ENCODE results near the gene KIFBP.

GRCh38 chr10:69010151-69010640 is 21.6 kb downstream of the KIFBP start:
- TF ChIP-seq, protein P1, sequence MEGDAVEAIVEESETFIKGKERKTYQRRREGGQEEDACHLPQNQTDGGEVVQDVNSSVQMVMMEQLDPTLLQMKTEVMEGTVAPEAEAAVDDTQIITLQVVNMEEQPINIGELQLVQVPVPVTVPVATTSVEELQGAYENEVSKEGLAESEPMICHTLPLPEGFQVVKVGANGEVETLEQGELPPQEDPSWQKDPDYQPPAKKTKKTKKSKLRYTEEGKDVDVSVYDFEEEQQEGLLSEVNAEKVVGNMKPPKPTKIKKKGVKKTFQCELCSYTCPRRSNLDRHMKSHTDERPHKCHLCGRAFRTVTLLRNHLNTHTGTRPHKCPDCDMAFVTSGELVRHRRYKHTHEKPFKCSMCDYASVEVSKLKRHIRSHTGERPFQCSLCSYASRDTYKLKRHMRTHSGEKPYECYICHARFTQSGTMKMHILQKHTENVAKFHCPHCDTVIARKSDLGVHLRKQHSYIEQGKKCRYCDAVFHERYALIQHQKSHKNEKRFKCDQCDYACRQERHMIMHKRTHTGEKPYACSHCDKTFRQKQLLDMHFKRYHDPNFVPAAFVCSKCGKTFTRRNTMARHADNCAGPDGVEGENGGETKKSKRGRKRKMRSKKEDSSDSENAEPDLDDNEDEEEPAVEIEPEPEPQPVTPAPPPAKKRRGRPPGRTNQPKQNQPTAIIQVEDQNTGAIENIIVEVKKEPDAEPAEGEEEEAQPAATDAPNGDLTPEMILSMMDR (IDR thresholded peaks at IDR 0.05) = no peak
- TF ChIP-seq POLR2A (IDR thresholded peaks at IDR 0.05) = no peak
- no peak for TF ChIP-seq POLR2AphosphoS5 (IDR thresholded peaks at IDR 0.05; ENCODE audit: insufficient read depth in 1 of 2, low read depth in 1 of 2)
